Measurements from ENCODE around the gene CGREF1. TPM values are rescaled to one million over a fixed set of nuclear protein-coding genes. Genes with fewer than 3 reads are reported as not detected.
"Not testable (repeated sequence)": the region's sequence is repeated elsewhere in the genome, so short reads cannot be mapped to it uniquely, and the experiment has no call there.

CGREF1 gene
- total RNA-seq, 4 donors from 2014 or later: 2.5 to 5.6 TPM; not detected in 2

GRCh38 chr2:27123302-27124150 lies 4.6 kb upstream of the CGREF1 start, which contains the start of gene ABHD1:
Gene ABHD1, plus strand, starts transcription at chr2:27123815. Its CDS starts 134 bp downstream, at chr2:27123949.
- Histone ChIP-seq H3K9me3 (no peaks in the 10 kb centered on the region), H3K27ac (peak within 1 kb of the TSS; percentile 2 to 66 (median 28)), H3K4me3 (peak within 1 kb of the TSS; percentile 40 to 70 (median 64)), H3K4me1 (peaks cover under 1 to 21% (median 5%) of the 10 kb centered on the region in 4 donors), H3K27me3 (no peaks in the 10 kb centered on the region), H3K36me3 (no peaks in the 10 kb centered on the region)
- peak in 1 of 2 donors; percentile 35 for TF ChIP-seq POLR2A (IDR thresholded peaks at IDR 0.05)
- TF ChIP-seq CTCF (IDR thresholded peaks at IDR 0.05): peak in 2 of 6 experiments; percentile 12 to 15
- peak; percentile 65 to 89 (median 83) for DNase-seq

- Histone ChIP-seq H3K9me3 (no peaks in the 10 kb centered on the region), H3K27ac (peak overlapping the region in 1 of 4 donors; percentile 42), H3K4me3 (peak overlapping the region in 3 of 4 donors; percentile 40 to 68 (median 61)), H3K4me1 (peaks cover 4 to 28% (median 6%) of the 10 kb centered on the region in 4 donors), H3K27me3 (peaks cover 0 to 2% of the 10 kb centered on the region in 2 donors), H3K36me3 (no peaks in the 10 kb centered on the region)
- no peak for DNase-seq
- no peak for TF ChIP-seq POLR2A (IDR thresholded peaks at IDR 0.05)
- TF ChIP-seq CTCF (IDR thresholded peaks at IDR 0.05): no peak
These were observed 3.9 kb upstream of the CGREF1 start for GRCh38 chr2:27122791-27123190.

DNA sequence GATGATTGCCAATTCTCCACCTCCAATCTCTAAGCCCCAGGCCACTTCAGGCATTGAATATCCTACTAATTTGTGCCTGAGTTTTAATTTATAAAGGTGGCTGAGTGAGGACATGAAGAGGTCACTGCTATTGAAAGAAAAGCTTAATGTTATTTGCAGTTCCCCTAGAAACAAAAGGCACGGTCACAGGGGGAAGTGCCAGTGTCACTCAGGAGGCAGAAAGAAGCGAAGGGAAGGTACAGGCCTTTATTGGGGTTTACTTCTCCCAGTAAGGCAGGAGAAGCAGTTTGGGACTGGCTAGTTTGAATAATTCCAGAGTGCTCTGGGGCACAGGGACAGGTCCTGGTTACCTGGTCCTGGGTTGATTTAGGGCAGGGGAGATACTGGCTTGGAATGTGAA lies 3.0 kb upstream of the CGREF1 start:
- Histone ChIP-seq H3K9me3 (no peaks in the 10 kb centered on the region), H3K4me3 (no peak overlapping the region), H3K4me1 (peaks cover 4 to 28% (median 6%) of the 10 kb centered on the region in 4 donors), H3K27ac (no peak overlapping the region), H3K36me3 (no peaks in the 10 kb centered on the region), H3K27me3 (peaks cover 0 to 5% of the 10 kb centered on the region in 2 donors)
- no peak for DNase-seq
- TF ChIP-seq POLR2A (IDR thresholded peaks at IDR 0.05) (no peak), CTCF (IDR thresholded peaks at IDR 0.05) (no peak)

DNA sequence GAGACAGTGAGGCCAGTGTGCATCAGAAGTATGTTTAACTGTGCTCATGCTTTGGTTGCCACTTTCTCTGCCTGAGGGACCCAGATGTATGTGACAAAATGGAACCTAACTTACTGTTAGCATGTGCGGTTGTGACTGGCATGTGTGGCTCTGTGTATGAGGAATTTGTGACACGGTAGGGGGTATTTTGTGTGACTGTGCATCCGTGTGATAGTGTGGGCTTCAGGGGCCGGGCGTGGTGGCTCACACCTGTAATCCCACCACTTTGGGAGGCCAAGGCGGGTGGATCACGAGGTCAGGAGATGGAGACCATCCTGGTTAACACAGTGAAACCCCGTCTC lies 372 bp upstream of the CGREF1 start:
- not testable (repeated sequence) for DNase-seq, H3K27ac ChIP-seq, H3K36me3 ChIP-seq, H3K27me3 ChIP-seq, H3K9me3 ChIP-seq
- Histone ChIP-seq H3K4me1 (peaks cover 4 to 28% (median 6%) of the 10 kb centered on the region in 4 donors), H3K4me3 (peak overlapping the region in 1 of 4 donors; percentile 47)

DNA sequence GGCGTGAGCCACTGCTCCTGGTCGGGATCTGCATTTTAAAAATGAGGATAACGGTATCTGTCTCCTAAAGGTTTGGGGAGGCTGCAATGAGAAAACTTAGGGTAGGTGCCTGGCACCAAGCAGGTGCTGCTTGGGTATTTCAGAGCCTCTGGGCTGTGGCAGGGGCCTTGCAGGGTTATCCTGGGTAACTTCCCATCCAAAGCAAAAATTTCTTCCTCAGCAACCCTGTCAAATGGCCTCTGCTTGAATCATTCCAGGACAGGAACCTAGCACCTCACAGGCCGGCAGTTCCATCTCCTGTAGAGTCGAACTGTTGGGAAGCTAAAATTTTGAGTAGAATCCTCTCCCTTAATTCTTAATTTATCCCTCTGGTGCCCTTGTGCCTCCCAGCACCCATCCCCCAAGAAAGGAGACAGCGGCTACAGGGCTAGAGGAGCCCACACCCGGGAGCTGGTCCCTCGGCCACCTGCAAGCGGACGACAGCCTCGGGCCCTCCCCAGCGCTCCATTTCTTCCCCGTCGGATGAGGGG lies 868 bp downstream of the CGREF1 start:
- H3K9me3 ChIP-seq: no peaks in the 10 kb centered on the region
- H3K4me1 ChIP-seq: peaks cover 3 to 20% (median 6%) of the 10 kb centered on the region in 4 donors
- no peak for DNase-seq
- TF ChIP-seq POLR2A (IDR thresholded peaks at IDR 0.05) (no peak), CTCF (IDR thresholded peaks at IDR 0.05) (no peak)
- H3K4me3 ChIP-seq: peak overlapping the region; percentile 13 to 55 (median 46)
- peaks cover 0 to 5% of the 10 kb centered on the region in 2 donors for H3K27me3 ChIP-seq
- no peak overlapping the region for H3K27ac ChIP-seq
- no peaks in the 10 kb centered on the region for H3K36me3 ChIP-seq

- Histone ChIP-seq H3K27me3 (peaks cover 0 to 5% of the 10 kb centered on the region in 2 donors), H3K4me1 (peaks cover 0 to 15% (median 6%) of the 10 kb centered on the region in 4 donors), H3K4me3 (no peak overlapping the region), H3K9me3 (no peaks in the 10 kb centered on the region), H3K27ac (no peak overlapping the region), H3K36me3 (no peaks in the 10 kb centered on the region)
- TF ChIP-seq POLR2A (IDR thresholded peaks at IDR 0.05) (no peak), CTCF (IDR thresholded peaks at IDR 0.05) (no peak)
- no peak for DNase-seq
These were observed 3.4 kb downstream of the CGREF1 start for GRCh38 chr2:27115519-27115918.

- not testable (repeated sequence) for H3K4me3 ChIP-seq
These were observed 7.4 kb downstream of the CGREF1 start for GRCh38 chr2:27111392-27112078.

DNA sequence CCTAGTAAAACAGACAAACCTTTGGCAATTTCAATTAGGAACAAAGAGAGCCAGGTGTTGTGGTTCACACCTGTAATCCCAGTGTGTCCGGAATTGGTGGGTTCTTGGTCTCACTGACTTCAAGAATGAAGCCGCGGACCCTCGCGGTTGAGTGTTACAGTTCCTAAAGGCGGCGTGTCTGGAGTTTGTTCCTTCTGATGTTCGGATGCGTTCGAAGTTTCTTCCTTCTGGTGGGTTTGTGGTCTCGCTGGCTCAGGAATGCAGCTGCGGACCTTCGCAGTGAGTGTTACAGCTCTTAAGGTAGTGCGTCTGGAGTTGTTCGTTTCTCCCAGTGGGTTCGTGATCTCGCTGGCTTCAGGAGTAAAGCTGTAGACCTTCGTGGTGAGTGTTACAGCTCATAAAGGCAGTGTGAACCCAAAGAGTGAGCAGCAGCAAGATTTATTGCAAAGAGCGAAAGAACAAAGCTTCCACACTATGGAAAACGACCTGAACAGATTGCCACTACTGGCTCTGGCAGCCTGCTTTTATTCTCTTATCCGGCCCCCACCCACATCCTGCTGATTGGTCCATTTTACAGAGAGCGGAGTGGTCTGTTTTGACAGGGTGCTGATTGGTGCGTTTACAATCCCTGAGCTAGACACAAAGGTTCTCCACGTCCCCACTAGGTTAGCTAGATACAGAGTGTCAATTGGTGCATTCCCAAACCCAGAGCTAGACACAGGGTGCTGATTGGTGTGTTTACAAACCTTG lies 8.2 kb downstream of the CGREF1 start:
- not testable (repeated sequence) for H3K36me3 ChIP-seq, H3K27me3 ChIP-seq, H3K4me3 ChIP-seq, H3K9me3 ChIP-seq, H3K4me1 ChIP-seq, DNase-seq, H3K27ac ChIP-seq

More at GRCh38 chr2:27111392-27112078, 7.4 kb downstream of the CGREF1 start:
- not testable (repeated sequence) for H3K27ac ChIP-seq, H3K9me3 ChIP-seq, H3K4me1 ChIP-seq, DNase-seq, H3K36me3 ChIP-seq, H3K27me3 ChIP-seq
